HEK293 (cell line): ENCODE data around the gene DOCK3.

Source experiments
- CTCF ChIA-PET: fragments of 350-600 bp; formaldehyde crosslinking; extraction: SDS; loops from one replicate; lab custom pipeline; 2021; ENCODE audit warnings: antibody characterized with exemption; lab: Yijun Ruan, JAX
- POLR2A ChIA-PET: fragments of 300-600 bp; formaldehyde crosslinking; extraction: SDS; loops from one replicate; lab custom pipeline; 2020; ENCODE audit warnings: antibody characterized with exemption, inconsistent platforms; lab: Yijun Ruan, JAX
- H3K27ac ChIP-seq: fragments of 200-500 bp; sonication (Bioruptor generic); 2 replicates; pipeline ENCODE4 v1.5.1; 2014; ENCODE audit warnings: low read depth, low read length, control low read depth, inconsistent platforms; ENCODE audit errors: extremely low read depth
- H3K36me3 ChIP-seq, 2 experiments: fragments of 200-500 bp in 1 of 2; sonication (Bioruptor generic) in 1 of 2; 1 replicate in 1 of 2; 2 replicates in 1 of 2; pipeline ENCODE4 v1.5.1; 2014 to 2017; ENCODE audit warnings: inconsistent platforms in 2 of 2, low read length in 2 of 2; ENCODE audit not compliant: control insufficient read depth in 2 of 2, insufficient read depth in 1 of 2
- H3K4me1 ChIP-seq: fragments of 200-500 bp; sonication (Bioruptor generic); 2 replicates; pipeline ENCODE4 v1.5.1; 2014; ENCODE audit warnings: mild to moderate bottlenecking, low read length, inconsistent platforms; ENCODE audit not compliant: control insufficient read depth, insufficient read depth
- H3K4me3 ChIP-seq: 2 replicates; pipeline ENCODE4 v1.5.1; 2011; ENCODE audit warnings: low read depth, mild to moderate bottlenecking, control low read depth, low read length, moderate library complexity
- H3K9me3 ChIP-seq: fragments of 200-500 bp; sonication (Bioruptor generic); 2 replicates; pipeline ENCODE4 v1.5.1; 2014; ENCODE audit warnings: low read depth, low read length, inconsistent platforms; ENCODE audit not compliant: control insufficient read depth, insufficient read depth
- BCL11A ChIP-seq: fragments of 450-650 bp; formaldehyde crosslinking; IDR thresholded peaks from 2 replicates; pipeline ENCODE4 v1.5.1; 2016; ENCODE audit warnings: low read depth, missing biosample characterization, missing genetic modification characterization
- PRDM1 ChIP-seq: fragments of 450-650 bp; formaldehyde crosslinking; IDR thresholded peaks from 2 replicates; pipeline ENCODE4; 2016; ENCODE audit warnings: missing biosample characterization, missing genetic modification characterization
- ZBTB11 ChIP-seq: fragments of 450-650 bp; formaldehyde crosslinking; conservative IDR thresholded peaks from 2 replicates; pipeline ENCODE4 v1.5.1; 2016; ENCODE audit warnings: low read depth, missing biosample characterization, missing genetic modification characterization
- ZBTB20 ChIP-seq: fragments of 450-650 bp; formaldehyde crosslinking; IDR thresholded peaks from 2 replicates; pipeline ENCODE4 v1.5.1; 2016; ENCODE audit warnings: missing biosample characterization, missing genetic modification characterization
- ZFP69B ChIP-seq: fragments of 450-650 bp; formaldehyde crosslinking; IDR thresholded peaks from 2 replicates; pipeline ENCODE4 v1.5.1; 2016; ENCODE audit warnings: missing biosample characterization, missing genetic modification characterization
- ZIC2 ChIP-seq: fragments of 450-650 bp; formaldehyde crosslinking; IDR thresholded peaks from 2 replicates; pipeline ENCODE4 v1.5.1; 2016; ENCODE audit warnings: missing biosample characterization, missing genetic modification characterization
- ZNF184 ChIP-seq: fragments of 450-650 bp; IDR thresholded peaks from 2 replicates; pipeline ENCODE4 v1.5.1; 2018; ENCODE audit warnings: missing biosample characterization, mild to moderate bottlenecking, missing genetic modification characterization
- ZNF23 ChIP-seq: fragments of 450-650 bp; formaldehyde crosslinking; IDR thresholded peaks from 2 replicates; pipeline ENCODE4 v1.5.1; 2016; ENCODE audit warnings: missing biosample characterization, missing genetic modification characterization, borderline replicate concordance
- ZNF423 ChIP-seq: fragments of 450-650 bp; formaldehyde crosslinking; IDR thresholded peaks from 2 replicates; pipeline ENCODE4 v1.5.1; 2016; ENCODE audit warnings: missing biosample characterization, missing genetic modification characterization
- ZNF830 ChIP-seq: fragments of 450-650 bp; IDR thresholded peaks from 2 replicates; pipeline ENCODE4 v1.5.0; 2018; ENCODE audit warnings: missing biosample characterization, missing genetic modification characterization, low read depth, mild to moderate bottlenecking, moderate library complexity
- TF ChIP-seq, protein P1 (sequence below): sonication (generic); formaldehyde crosslinking; IDR thresholded peaks from 2 replicates; pipeline ENCODE4 v1.8.1; 2022; ENCODE audit warnings: mild to moderate bottlenecking, moderate library complexity, missing genetic modification reagents
- TF ChIP-seq, protein P2 (sequence below): fragments of 450-650 bp; formaldehyde crosslinking; optimal IDR thresholded peaks from 2 replicates; pipeline ENCODE3; 2016; ENCODE audit warnings: missing biosample characterization, mild to moderate bottlenecking, missing genetic modification characterization
- TF ChIP-seq, protein P3 (sequence below): fragments of 450-650 bp; IDR thresholded peaks from 2 replicates; pipeline ENCODE4 v1.5.1; 2018; ENCODE audit warnings: missing biosample characterization, missing genetic modification characterization
- TF ChIP-seq, protein P4 (sequence below): fragments of 450-650 bp; formaldehyde crosslinking; conservative IDR thresholded peaks from 2 replicates; pipeline ENCODE4 v1.5.1; 2016; ENCODE audit warnings: low read depth, missing biosample characterization, missing genetic modification characterization

The DOCK3 gene

DNA sequence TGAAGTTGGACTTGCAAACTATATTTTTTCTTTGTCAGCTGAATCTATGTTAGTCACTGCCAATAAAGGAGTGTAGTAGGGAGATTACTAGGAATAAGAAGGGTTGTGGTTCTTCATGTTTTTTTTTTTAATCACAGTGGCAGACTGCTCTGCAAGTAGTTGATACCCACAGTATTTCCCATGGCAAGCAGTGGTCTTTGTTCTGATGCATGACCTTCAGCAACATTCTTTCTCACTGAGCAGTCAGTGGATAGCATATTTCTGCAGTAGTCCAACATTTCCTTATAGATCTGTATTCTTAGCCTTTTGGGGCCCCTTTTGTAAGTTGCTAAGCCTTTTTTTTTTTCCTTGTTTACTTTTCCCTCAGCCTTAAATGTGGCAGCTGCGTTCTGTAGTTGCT, 151.1 kb downstream of the DOCK3 start:
- Histone ChIP-seq H3K27ac (no peak overlapping the region), H3K36me3 (no peaks in the 10 kb centered on the region), H3K4me3 (no peak overlapping the region), H3K4me1 (no peaks in the 10 kb centered on the region), H3K9me3 (no peaks in the 10 kb centered on the region)
- TF ChIP-seq ZIC2 (no peak), ZBTB11 (no peak), ZNF23 (no peak), ZFP69B (tag by site-specific recombination) (no peak), ZBTB20 (tag by site-specific recombination) (no peak), PRDM1 (tag by site-specific recombination) (no peak), ZNF184 (tag by site-specific recombination) (no peak), BCL11A (tag by site-specific recombination) (no peak), ZNF423 (tag by site-specific recombination) (no peak), ZNF830 (tag by site-specific recombination) (no peak)
- TF ChIP-seq, protein P1, sequence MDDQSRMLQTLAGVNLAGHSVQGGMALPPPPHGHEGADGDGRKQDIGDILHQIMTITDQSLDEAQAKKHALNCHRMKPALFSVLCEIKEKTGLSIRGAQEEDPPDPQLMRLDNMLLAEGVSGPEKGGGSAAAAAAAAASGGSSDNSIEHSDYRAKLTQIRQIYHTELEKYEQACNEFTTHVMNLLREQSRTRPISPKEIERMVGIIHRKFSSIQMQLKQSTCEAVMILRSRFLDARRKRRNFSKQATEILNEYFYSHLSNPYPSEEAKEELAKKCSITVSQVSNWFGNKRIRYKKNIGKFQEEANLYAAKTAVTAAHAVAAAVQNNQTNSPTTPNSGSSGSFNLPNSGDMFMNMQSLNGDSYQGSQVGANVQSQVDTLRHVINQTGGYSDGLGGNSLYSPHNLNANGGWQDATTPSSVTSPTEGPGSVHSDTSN (CRISPR knock-in tag) = no peak
- TF ChIP-seq, protein P2, sequence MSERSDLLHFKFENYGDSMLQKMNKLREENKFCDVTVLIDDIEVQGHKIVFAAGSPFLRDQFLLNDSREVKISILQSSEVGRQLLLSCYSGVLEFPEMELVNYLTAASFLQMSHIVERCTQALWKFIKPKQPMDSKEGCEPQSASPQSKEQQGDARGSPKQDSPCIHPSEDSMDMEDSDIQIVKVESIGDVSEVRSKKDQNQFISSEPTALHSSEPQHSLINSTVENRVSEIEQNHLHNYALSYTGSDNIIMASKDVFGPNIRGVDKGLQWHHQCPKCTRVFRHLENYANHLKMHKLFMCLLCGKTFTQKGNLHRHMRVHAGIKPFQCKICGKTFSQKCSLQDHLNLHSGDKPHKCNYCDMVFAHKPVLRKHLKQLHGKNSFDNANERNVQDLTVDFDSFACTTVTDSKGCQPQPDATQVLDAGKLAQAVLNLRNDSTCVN = no peak
- TF ChIP-seq, protein P3, sequence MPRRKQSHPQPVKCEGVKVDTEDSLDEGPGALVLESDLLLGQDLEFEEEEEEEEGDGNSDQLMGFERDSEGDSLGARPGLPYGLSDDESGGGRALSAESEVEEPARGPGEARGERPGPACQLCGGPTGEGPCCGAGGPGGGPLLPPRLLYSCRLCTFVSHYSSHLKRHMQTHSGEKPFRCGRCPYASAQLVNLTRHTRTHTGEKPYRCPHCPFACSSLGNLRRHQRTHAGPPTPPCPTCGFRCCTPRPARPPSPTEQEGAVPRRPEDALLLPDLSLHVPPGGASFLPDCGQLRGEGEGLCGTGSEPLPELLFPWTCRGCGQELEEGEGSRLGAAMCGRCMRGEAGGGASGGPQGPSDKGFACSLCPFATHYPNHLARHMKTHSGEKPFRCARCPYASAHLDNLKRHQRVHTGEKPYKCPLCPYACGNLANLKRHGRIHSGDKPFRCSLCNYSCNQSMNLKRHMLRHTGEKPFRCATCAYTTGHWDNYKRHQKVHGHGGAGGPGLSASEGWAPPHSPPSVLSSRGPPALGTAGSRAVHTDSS = no peak
- TF ChIP-seq, protein P4, sequence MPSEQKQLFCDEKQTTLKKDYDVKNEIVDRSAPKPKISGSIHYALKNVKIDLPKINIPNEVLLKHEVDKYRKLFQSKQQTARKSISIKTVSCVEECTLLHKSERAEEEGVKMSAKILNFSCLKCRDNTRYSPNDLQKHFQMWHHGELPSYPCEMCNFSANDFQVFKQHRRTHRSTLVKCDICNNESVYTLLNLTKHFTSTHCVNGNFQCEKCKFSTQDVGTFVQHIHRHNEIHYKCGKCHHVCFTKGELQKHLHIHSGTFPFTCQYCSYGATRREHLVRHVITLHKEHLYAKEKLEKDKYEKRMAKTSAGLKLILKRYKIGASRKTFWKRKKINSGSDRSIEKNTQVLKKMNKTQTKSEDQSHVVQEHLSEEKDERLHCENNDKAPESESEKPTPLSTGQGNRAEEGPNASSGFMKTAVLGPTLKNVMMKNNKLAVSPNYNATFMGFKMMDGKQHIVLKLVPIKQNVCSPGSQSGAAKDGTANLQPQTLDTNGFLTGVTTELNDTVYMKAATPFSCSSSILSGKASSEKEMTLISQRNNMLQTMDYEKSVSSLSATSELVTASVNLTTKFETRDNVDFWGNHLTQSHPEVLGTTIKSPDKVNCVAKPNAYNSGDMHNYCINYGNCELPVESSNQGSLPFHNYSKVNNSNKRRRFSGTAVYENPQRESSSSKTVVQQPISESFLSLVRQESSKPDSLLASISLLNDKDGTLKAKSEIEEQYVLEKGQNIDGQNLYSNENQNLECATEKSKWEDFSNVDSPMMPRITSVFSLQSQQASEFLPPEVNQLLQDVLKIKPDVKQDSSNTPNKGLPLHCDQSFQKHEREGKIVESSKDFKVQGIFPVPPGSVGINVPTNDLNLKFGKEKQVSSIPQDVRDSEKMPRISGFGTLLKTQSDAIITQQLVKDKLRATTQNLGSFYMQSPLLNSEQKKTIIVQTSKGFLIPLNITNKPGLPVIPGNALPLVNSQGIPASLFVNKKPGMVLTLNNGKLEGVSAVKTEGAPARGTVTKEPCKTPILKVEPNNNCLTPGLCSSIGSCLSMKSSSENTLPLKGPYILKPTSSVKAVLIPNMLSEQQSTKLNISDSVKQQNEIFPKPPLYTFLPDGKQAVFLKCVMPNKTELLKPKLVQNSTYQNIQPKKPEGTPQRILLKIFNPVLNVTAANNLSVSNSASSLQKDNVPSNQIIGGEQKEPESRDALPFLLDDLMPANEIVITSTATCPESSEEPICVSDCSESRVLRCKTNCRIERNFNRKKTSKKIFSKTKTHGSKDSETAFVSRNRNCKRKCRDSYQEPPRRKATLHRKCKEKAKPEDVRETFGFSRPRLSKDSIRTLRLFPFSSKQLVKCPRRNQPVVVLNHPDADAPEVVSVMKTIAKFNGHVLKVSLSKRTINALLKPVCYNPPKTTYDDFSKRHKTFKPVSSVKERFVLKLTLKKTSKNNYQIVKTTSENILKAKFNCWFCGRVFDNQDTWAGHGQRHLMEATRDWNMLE = no peak
- CTCF ChIA-PET = no interaction called here
- POLR2A ChIA-PET = no interaction called here
